HCT116 (cell line): ENCODE results near the gene MRPL36. TPM values are rescaled to one million over a fixed set of nuclear protein-coding genes. Genes with fewer than 3 reads are reported as not detected.

Source experiments
- ATAC-seq: fragments of 200-7000 bp; cut with Tn5 transposase; 2 replicates; pipeline ENCODE4 v1.9.1; 2020; ENCODE audit warnings: mild to moderate bottlenecking, moderate library complexity
- BruUV-seq: library from RNA; stranded (reverse); fragments of 400-500 nt; replicated peaks from 2 replicates; lab custom pipeline; 2021; lab: Mats Ljungman, UMichigan
- CTCF ChIA-PET: fragments of 300-600 bp; sonication (Branson Sonifier 250); formaldehyde crosslinking; loops from one replicate; lab custom pipeline; 2021; ENCODE audit warnings: antibody characterized with exemption; lab: Charles Lee
- POLR2A ChIA-PET: fragments of 300-600, 350-600 bp; sonication (Branson Sonifier 250); formaldehyde crosslinking; loops from one replicate; lab custom pipeline; 2021; ENCODE audit warnings: antibody characterized with exemption; lab: Charles Lee
- RAD21 ChIA-PET, 2 experiments: fragments of 300-600 bp; sonication (Branson Sonifier 250); formaldehyde crosslinking; loops; one replicate each; lab custom pipeline; 2023; ENCODE audit warnings: low total read pairs in 2 of 2; ENCODE audit not compliant: uncharacterized antibody in 2 of 2, unreplicated experiment in 2 of 2, low non-redundant PET in 1 of 2; lab: Charles Lee
- DNase-seq: peaks from one replicate; pipeline ENCODE4 v3.0.0-alpha.2; 2010; ENCODE audit warnings: low read depth, low spot score
- H2AFZ ChIP-seq: fragments of 200-600 bp; shearing (Covaris generic), sonication (generic); 2 replicates; pipeline ENCODE4 v1.6.1; 2017; ENCODE audit warnings: low read depth, mixed run types, mixed read lengths, antibody characterized with exemption, low read length; ENCODE audit not compliant: poor library complexity, severe bottlenecking
- H3K27ac ChIP-seq: 2 replicates; pipeline ENCODE4 v1.5.1; 2012; ENCODE audit warnings: low read depth, low read length
- H3K27me3 ChIP-seq: fragments of 200-600 bp; sonication (generic); 2 replicates; pipeline ENCODE4 v1.6.1; 2016; ENCODE audit warnings: mixed run types, low read length, mixed read lengths; ENCODE audit not compliant: insufficient read depth
- H3K36me3 ChIP-seq, 2 experiments: fragments of 200-500 bp in 1 of 2; fragments of 200-600 bp in 1 of 2; sonication (Bioruptor generic) in 1 of 2; sonication (generic) in 1 of 2; 2 replicates each; pipeline versions ENCODE4 v1.5.1 to v1.6.1; 2014 to 2016; ENCODE audit warnings: low read length in 2 of 2, inconsistent platforms in 1 of 2, mixed read lengths in 1 of 2, mixed run types in 1 of 2; ENCODE audit not compliant: insufficient read depth in 2 of 2, control insufficient read depth in 1 of 2
- H3K4me1 ChIP-seq, 2 experiments: fragments of 200-600 bp in 1 of 2; sonication (generic) in 1 of 2; 2 replicates each; pipeline versions ENCODE4 v1.5.1 to v1.6.1; 2012 to 2017; ENCODE audit warnings: low read length in 2 of 2, inconsistent platforms in 1 of 2, mild to moderate bottlenecking in 1 of 2, mixed read lengths in 1 of 2, mixed run types in 1 of 2, moderate library complexity in 1 of 2; ENCODE audit not compliant: insufficient read depth in 2 of 2, control insufficient read depth in 1 of 2
- H3K4me2 ChIP-seq: fragments of 200-600 bp; sonication (generic); 2 replicates; pipeline ENCODE4 v1.6.1; 2017; ENCODE audit warnings: mixed run types, low read length, mixed read lengths
- H3K4me3 ChIP-seq, 2 experiments: fragments of 200-600 bp in 1 of 2; sonication (generic) in 1 of 2; replicated peaks in 1 of 2; 2 replicates each; pipeline ENCODE4 v1.5.1; 2011 to 2016; ENCODE audit warnings: low read length in 2 of 2, control low read depth in 1 of 2, low read depth in 1 of 2, mild to moderate bottlenecking in 1 of 2, mixed read lengths in 1 of 2, mixed run types in 1 of 2
- H3K79me2 ChIP-seq: fragments of 200-600 bp; sonication (generic); 2 replicates; pipeline ENCODE4 v1.6.1; 2017; ENCODE audit warnings: mild to moderate bottlenecking, mixed run types, low read length, moderate library complexity, mixed read lengths; ENCODE audit not compliant: insufficient read depth
- H3K9ac ChIP-seq: fragments of 200-600 bp; sonication (generic); 2 replicates; pipeline ENCODE4 v1.6.1; 2016; ENCODE audit warnings: low read length, mixed read lengths
- H3K9me2 ChIP-seq: fragments of 200-600 bp; sonication (generic), shearing (Covaris generic); 2 replicates; pipeline ENCODE4 v1.6.1; 2017; ENCODE audit warnings: mixed run types, mild to moderate bottlenecking, moderate library complexity; ENCODE audit not compliant: insufficient read depth
- H3K9me3 ChIP-seq, 2 experiments: fragments of 200-500 bp in 1 of 2; fragments of 200-600 bp in 1 of 2; sonication (Bioruptor generic) in 1 of 2; sonication (generic) in 1 of 2; 2 replicates each; pipeline ENCODE4 v1.6.1; 2014 to 2017; ENCODE audit warnings: low read length in 2 of 2, mixed read lengths in 2 of 2, inconsistent platforms in 1 of 2, low read depth in 1 of 2, mild to moderate bottlenecking in 1 of 2, mixed run types in 1 of 2, moderate library complexity in 1 of 2; ENCODE audit not compliant: control insufficient read depth in 1 of 2, insufficient read depth in 1 of 2
- H4K20me1 ChIP-seq: fragments of 200-600 bp; sonication (generic), shearing (Covaris generic); 2 replicates; pipeline ENCODE4 v1.6.1; 2017; ENCODE audit warnings: mixed run types, mild to moderate bottlenecking, moderate library complexity; ENCODE audit not compliant: insufficient read depth
- intact Hi-C: fragments of 100-400 bp; cut with micrococcal nuclease; formaldehyde crosslinking; loops from 2 replicates; pipeline ENCODE4 v1.10.0; 2022
- total RNA-seq: library from RNA; stranded (reverse); gene quantifications from one replicate; pipeline ENCODE4 v1.2.1, GENCODE V29; 2021; ENCODE audit not compliant: unreplicated experiment
- TF ChIP-seq, protein P1 (sequence below): IDR thresholded peaks from 2 replicates; pipeline ENCODE4 v1.6.1; 2012; ENCODE audit warnings: low read depth
- TF ChIP-seq, protein P2 (sequence below): IDR thresholded peaks from 2 replicates; pipeline ENCODE4 v1.6.1; 2012

MRPL36 gene
- total RNA-seq, 1 experiment from 2014 or later: 71.9 TPM

GRCh38 chr5:1824903-1825841 lies 25.5 kb upstream of the MRPL36 start:
- H3K9me2 ChIP-seq: no peaks in the 10 kb centered on the region
- H3K36me3 ChIP-seq: peaks cover 5 to 14% of the 10 kb centered on the region in 2 experiments; a peak in 3 of 4 replicates
- no peak overlapping the region for H3K9ac ChIP-seq
- ATAC-seq (no peak), DNase-seq (no peak)
- intact Hi-C loops: no loop called here
- no peaks in the 10 kb centered on the region for H3K9me3 ChIP-seq
- no peak overlapping the region for H3K27ac ChIP-seq
- H3K4me1 ChIP-seq: no peaks in the 10 kb centered on the region
- ChIA-PET RAD21 (interaction anchor here in 1 of 2 experiments (0.6 kb wide), 1 partner anchor 24 kb away, joined by 3 read pairs; no protein-coding TSS in a partner anchor), CTCF (no interaction called here), POLR2A (no interaction called here)
- H2AFZ ChIP-seq: no peak overlapping the region
- H3K79me2 ChIP-seq: no peaks in the 10 kb centered on the region; the same call in 1 of the 2 replicates
- H3K4me2 ChIP-seq: no peak overlapping the region
- no peaks in the 10 kb centered on the region for H4K20me1 ChIP-seq
- no peak overlapping the region for H3K4me3 ChIP-seq
- BruUV-seq: no TSS peak
- H3K27me3 ChIP-seq: no peaks in the 10 kb centered on the region
- TF ChIP-seq, protein P1, sequence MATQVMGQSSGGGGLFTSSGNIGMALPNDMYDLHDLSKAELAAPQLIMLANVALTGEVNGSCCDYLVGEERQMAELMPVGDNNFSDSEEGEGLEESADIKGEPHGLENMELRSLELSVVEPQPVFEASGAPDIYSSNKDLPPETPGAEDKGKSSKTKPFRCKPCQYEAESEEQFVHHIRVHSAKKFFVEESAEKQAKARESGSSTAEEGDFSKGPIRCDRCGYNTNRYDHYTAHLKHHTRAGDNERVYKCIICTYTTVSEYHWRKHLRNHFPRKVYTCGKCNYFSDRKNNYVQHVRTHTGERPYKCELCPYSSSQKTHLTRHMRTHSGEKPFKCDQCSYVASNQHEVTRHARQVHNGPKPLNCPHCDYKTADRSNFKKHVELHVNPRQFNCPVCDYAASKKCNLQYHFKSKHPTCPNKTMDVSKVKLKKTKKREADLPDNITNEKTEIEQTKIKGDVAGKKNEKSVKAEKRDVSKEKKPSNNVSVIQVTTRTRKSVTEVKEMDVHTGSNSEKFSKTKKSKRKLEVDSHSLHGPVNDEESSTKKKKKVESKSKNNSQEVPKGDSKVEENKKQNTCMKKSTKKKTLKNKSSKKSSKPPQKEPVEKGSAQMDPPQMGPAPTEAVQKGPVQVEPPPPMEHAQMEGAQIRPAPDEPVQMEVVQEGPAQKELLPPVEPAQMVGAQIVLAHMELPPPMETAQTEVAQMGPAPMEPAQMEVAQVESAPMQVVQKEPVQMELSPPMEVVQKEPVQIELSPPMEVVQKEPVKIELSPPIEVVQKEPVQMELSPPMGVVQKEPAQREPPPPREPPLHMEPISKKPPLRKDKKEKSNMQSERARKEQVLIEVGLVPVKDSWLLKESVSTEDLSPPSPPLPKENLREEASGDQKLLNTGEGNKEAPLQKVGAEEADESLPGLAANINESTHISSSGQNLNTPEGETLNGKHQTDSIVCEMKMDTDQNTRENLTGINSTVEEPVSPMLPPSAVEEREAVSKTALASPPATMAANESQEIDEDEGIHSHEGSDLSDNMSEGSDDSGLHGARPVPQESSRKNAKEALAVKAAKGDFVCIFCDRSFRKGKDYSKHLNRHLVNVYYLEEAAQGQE: no peak
- TF ChIP-seq, protein P2, sequence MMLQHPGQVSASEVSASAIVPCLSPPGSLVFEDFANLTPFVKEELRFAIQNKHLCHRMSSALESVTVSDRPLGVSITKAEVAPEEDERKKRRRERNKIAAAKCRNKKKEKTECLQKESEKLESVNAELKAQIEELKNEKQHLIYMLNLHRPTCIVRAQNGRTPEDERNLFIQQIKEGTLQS: no peak
